ENCODE results near the gene RAB4A. TPM values are rescaled to one million over a fixed set of nuclear protein-coding genes. Genes with fewer than 3 reads are reported as not detected.

The RAB4A gene
- total and polyA plus RNA-seq, 9 of the 15 experiments (the other 6 are each of a cell fraction or from before 2014, with no cell fraction given), result 8.3 to 61.0 (median 26.7) TPM

- POLR2A ChIA-PET, result interaction anchor here (1.6 kb wide), 1 partner anchor 12 kb away, joined by 5 read pairs; no protein-coding TSS in a partner anchor
- DNase-seq (ENCODE audit: extremely low read depth in 1 of 4, low spot score in 3 of 4) (no peak), ATAC-seq (peak; percentile 40; the same call in 1 of the 3 replicates), FAIRE-seq (no peak)
- H3K9me1 ChIP-seq (ENCODE audit: control insufficient read depth, insufficient read depth, low read length), result no peaks in the 10 kb centered on the region
- H3K4me2 ChIP-seq (ENCODE audit: insufficient read depth, low read length), result no peak overlapping the region
- peaks cover 59% of the 10 kb centered on the region for H3K36me3 ChIP-seq (ENCODE audit: control insufficient read depth, insufficient read depth, low read length)
- intact Hi-C loops (cut with micrococcal nuclease), result no loop called here
- 84% methylated on average over 4 of the region's 4 CpGs for WGBS (ENCODE audit: insufficient coverage, low coverage, missing lambda C conversion rate)
- no peaks in the 10 kb centered on the region for H3K79me2 ChIP-seq (ENCODE audit: control insufficient read depth, insufficient read depth, low read length)
- in situ Hi-C loops (cut with MboI), result no loop called here
- no peaks in the 10 kb centered on the region for H3K9me3 ChIP-seq (replicated peaks; ENCODE audit: control insufficient read depth, insufficient read depth, low read depth, low read length)
- no peak overlapping the region for H3K4me3 ChIP-seq
- H3K4me1 ChIP-seq (replicated peaks in 1 of 2; ENCODE audit: control insufficient read depth in 2 of 2, insufficient read depth in 2 of 2, low read length in 2 of 2), result no peaks in the 10 kb centered on the region
- CTCF ChIA-PET (ENCODE audit: low intra/inter-chr PET ratio), result no interaction called here
- H3K27me3 ChIP-seq (ENCODE audit: control insufficient read depth in 2 of 2, insufficient read depth in 2 of 2, low read length in 2 of 2), result no peaks in the 10 kb centered on the region
- H2AFZ ChIP-seq (ENCODE audit: low read depth, low read length), result no peak overlapping the region
- no peak for TF ChIP-seq TEAD2 (tag; IDR thresholded peaks at IDR 0.05)
- TF ChIP-seq RFX5 (IDR thresholded peaks at IDR 0.05; ENCODE audit: low read depth, low read length), result no peak
- peak; percentile 41; the same call in 1 of the 2 replicates for TF ChIP-seq CEBPB (tag; IDR thresholded peaks at IDR 0.05)
- no peak for TF ChIP-seq ATF1 (CRISPR knock-in tag; IDR thresholded peaks at IDR 0.05)
- TF ChIP-seq ATF1 (tag; IDR thresholded peaks at IDR 0.05), result no peak
- no peak for TF ChIP-seq TBL1XR1 (IDR thresholded peaks at IDR 0.05; ENCODE audit: low read length in 2 of 2)
- TF ChIP-seq SMC3 (conservative IDR thresholded peaks at IDR 0.05; ENCODE audit: insufficient read depth, low read depth, low read length), result no peak
- no peak for TF ChIP-seq KAT8 (IDR thresholded peaks at IDR 0.05; ENCODE audit: low read depth)
- TF ChIP-seq PBX2 (CRISPR knock-in tag; IDR thresholded peaks at IDR 0.05; ENCODE audit: low read depth), result no peak
- TF ChIP-seq PBX2 (tag; conservative IDR thresholded peaks at IDR 0.05; ENCODE audit: low read depth), result no peak
- TF ChIP-seq CEBPG (CRISPR knock-in tag; IDR thresholded peaks at IDR 0.05), result no peak
- TF ChIP-seq CEBPG (tag; conservative IDR thresholded peaks at IDR 0.05 in 1 of 2, IDR thresholded peaks at IDR 0.05 in 1 of 2), result peak in 1 of 2 experiments; percentile 53; a peak in 3 of 4 replicates
- TF ChIP-seq RERE (CRISPR knock-in tag; IDR thresholded peaks at IDR 0.05; ENCODE audit: borderline replicate concordance), result no peak
- TF ChIP-seq IRF2 (CRISPR knock-in tag; IDR thresholded peaks at IDR 0.05), result no peak
- H4K20me1 ChIP-seq (replicated peaks; ENCODE audit: control insufficient read depth, insufficient read depth, low read length), result no peaks in the 10 kb centered on the region
- H3K27ac ChIP-seq (ENCODE audit: extremely low read depth, low read depth, low read length), result no peak overlapping the region
- H3K9ac ChIP-seq (ENCODE audit: insufficient read depth in 1 of 2, low read depth in 2 of 2, low read length in 2 of 2), result no peak overlapping the region
- no TSS peak for BruUV-seq (replicated peaks)
These were observed 32.9 kb downstream of the RAB4A start for GRCh38 chr1:229303855-229304254.
